Type B pancreatic cell (in vitro differentiated cells): ENCODE measurements around the gene UBE3A. TPM values are rescaled to one million over a fixed set of nuclear protein-coding genes. Genes with fewer than 3 reads are reported as not detected.

ENCODE experiments used
- DNase-seq: peaks from one replicate; pipeline ENCODE4 v3.0.0; 2021; ENCODE audit warnings: mixed read lengths; ENCODE audit not compliant: unreplicated experiment; ENCODE audit errors: extremely low spot score
- H3K27ac Mint-ChIP-seq: 2 replicates; pipeline ENCODE4 v1.8.0; 2021; ENCODE audit warnings: mild to moderate bottlenecking, mixed read lengths
- H3K27me3 Mint-ChIP-seq: 2 replicates; pipeline ENCODE4 v1.8.0; 2021; ENCODE audit warnings: mixed read lengths
- H3K36me3 Mint-ChIP-seq: 2 replicates; pipeline ENCODE4 v1.8.0; 2021; ENCODE audit warnings: mixed read lengths
- H3K4me1 Mint-ChIP-seq: one replicate; pipeline ENCODE4 v1.8.0; 2021; ENCODE audit warnings: mixed read lengths; ENCODE audit not compliant: unreplicated experiment
- H3K4me3 Mint-ChIP-seq: 2 replicates; pipeline ENCODE4 v1.8.0; 2021; ENCODE audit warnings: mild to moderate bottlenecking, mixed read lengths
- H3K9me3 Mint-ChIP-seq: 2 replicates; pipeline ENCODE4 v1.8.0; 2021; ENCODE audit warnings: mixed read lengths
- CTCF ChIP-seq: fragments of 200-600 bp; sonication (generic); conservative IDR thresholded peaks from 2 replicates; pipeline ENCODE4 v1.5.0; 2021; ENCODE audit warnings: antibody characterized with exemption, mild to moderate bottlenecking
- total RNA-seq: library from RNA; stranded (reverse); gene quantifications from 2 replicates; pipeline ENCODE4 v1.2.1, GENCODE V29; 2021; ENCODE audit warnings: low replicate concordance

The UBE3A gene
- total RNA-seq, 1 donor from 2014 or later = 89.0 TPM

GRCh38 chr15:25477816-25478215 lies 39.0 kb upstream of the UBE3A start:
- H3K9me3 Mint-ChIP-seq = no peaks in the 10 kb centered on the region
- no peak for DNase-seq
- no peaks in the 10 kb centered on the region for H3K36me3 Mint-ChIP-seq
- H3K27me3 Mint-ChIP-seq = no peaks in the 10 kb centered on the region
- no peak overlapping the region for H3K4me3 Mint-ChIP-seq
- peak overlapping the region; percentile 15 for H3K27ac Mint-ChIP-seq
- no peak for TF ChIP-seq CTCF
- peaks cover 9% of the 10 kb centered on the region for H3K4me1 Mint-ChIP-seq

DNA sequence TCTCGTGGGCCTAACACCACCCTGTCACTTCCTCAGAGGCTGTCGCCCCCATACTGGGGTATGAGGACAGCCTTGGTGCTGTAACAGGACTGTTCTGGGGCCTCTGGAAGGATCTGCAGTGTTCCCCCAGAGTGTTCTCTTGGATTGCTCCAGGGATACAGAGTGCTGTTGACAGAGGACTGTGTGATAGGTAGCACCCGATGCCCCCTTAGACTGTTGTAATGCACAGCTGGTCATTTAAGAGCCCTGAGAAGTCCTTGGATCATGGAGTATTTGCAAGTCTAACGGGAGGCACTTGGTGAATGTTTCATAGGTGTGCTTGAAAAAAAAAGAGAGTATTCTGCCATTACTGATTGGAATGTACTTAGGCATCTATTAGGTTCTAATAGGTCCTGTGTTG lies 35.4 kb upstream of the UBE3A start:
- Mint-ChIP-seq H3K4me1 (no peaks in the 10 kb centered on the region), H3K36me3 (no peaks in the 10 kb centered on the region), H3K9me3 (no peaks in the 10 kb centered on the region), H3K4me3 (no peak overlapping the region), H3K27ac (no peak overlapping the region), H3K27me3 (no peaks in the 10 kb centered on the region)
- TF ChIP-seq CTCF = no peak
- no peak for DNase-seq

- H3K36me3 Mint-ChIP-seq = no peaks in the 10 kb centered on the region
- no peak for TF ChIP-seq CTCF
- H3K4me3 Mint-ChIP-seq = no peak overlapping the region
- H3K27ac Mint-ChIP-seq = no peak overlapping the region
- no peaks in the 10 kb centered on the region for H3K9me3 Mint-ChIP-seq
- no peaks in the 10 kb centered on the region for H3K4me1 Mint-ChIP-seq
- no peaks in the 10 kb centered on the region for H3K27me3 Mint-ChIP-seq
- DNase-seq = no peak
Measured at GRCh38 chr15:25470230-25470629, 31.4 kb upstream of the UBE3A start.

DNA sequence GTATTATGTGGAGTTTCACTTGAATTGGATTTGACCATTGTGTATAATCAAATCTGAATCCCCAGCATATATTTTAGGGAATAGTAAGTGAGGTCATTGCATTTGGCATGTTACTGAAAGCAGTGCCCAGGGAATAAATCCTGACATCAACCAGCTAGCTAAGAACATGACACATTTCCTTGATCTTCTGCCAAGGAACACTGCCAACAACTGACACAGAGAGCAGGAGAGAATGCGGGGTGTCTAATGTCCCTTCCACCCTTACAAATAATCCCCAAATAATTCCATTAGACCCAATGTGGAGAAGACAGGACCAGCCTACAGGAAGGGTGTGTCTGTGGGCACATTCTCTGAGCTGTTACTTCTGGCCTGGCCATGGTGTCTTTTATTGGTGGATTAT lies 30.6 kb upstream of the UBE3A start:
- TF ChIP-seq CTCF = no peak
- no peaks in the 10 kb centered on the region for H3K9me3 Mint-ChIP-seq
- no peaks in the 10 kb centered on the region for H3K36me3 Mint-ChIP-seq
- H3K27me3 Mint-ChIP-seq = no peaks in the 10 kb centered on the region
- H3K27ac Mint-ChIP-seq = no peak overlapping the region
- H3K4me1 Mint-ChIP-seq = no peaks in the 10 kb centered on the region
- DNase-seq = no peak
- H3K4me3 Mint-ChIP-seq = no peak overlapping the region

DNA sequence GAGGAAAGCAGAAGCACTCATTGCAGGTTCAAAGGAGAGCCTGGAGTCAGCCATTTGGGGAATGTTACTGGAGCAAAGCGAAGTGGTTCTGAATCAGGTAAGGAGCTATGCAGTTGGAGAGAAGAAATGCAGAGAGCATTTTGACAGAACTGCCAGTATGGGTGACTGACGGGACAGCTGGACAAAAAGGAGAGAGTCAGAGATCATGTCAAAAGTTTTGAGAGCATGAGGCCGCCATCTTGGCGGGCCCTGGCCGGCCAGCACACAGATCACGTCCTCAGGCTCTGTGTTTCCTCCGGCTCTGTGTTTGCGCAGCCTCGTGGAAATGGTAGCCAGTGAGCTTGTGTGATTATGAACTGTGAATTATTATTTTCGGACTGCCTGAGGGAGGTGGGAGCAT lies 29.8 kb upstream of the UBE3A start:
- no peak for TF ChIP-seq CTCF
- H3K4me3 Mint-ChIP-seq = no peak overlapping the region
- no peaks in the 10 kb centered on the region for H3K4me1 Mint-ChIP-seq
- H3K27ac Mint-ChIP-seq = no peak overlapping the region
- no peaks in the 10 kb centered on the region for H3K27me3 Mint-ChIP-seq
- no peaks in the 10 kb centered on the region for H3K9me3 Mint-ChIP-seq
- no peak for DNase-seq
- no peaks in the 10 kb centered on the region for H3K36me3 Mint-ChIP-seq

DNA sequence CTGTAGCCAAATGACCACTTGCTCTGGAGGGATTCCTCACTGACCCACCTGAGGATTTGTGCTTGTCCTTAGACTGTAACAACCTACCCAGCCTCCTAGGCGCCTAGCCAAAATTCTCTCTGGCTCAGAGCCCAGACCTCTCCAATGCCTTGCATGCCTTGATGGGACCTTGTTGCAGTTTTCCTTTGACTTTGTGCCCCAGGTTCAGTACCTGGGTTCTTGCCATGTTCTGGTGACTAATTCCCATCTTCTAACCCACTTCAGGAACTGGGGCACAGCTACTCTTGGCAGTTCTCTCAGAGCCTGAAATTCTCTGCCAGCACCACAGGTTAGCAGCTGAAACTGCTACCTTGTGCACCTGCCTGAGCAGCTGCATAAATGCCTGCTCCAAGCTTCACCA lies 27.0 kb upstream of the UBE3A start:
- no peaks in the 10 kb centered on the region for H3K27me3 Mint-ChIP-seq
- no peak for DNase-seq
- TF ChIP-seq CTCF = no peak
- no peaks in the 10 kb centered on the region for H3K9me3 Mint-ChIP-seq
- no peak overlapping the region for H3K27ac Mint-ChIP-seq
- no peaks in the 10 kb centered on the region for H3K4me1 Mint-ChIP-seq
- no peak overlapping the region for H3K4me3 Mint-ChIP-seq
- H3K36me3 Mint-ChIP-seq = no peaks in the 10 kb centered on the region
